ENCODE measurements around the gene SLC22A7. TPM values are rescaled to one million over a fixed set of nuclear protein-coding genes. Genes with fewer than 3 reads are reported as not detected.
A peak's percentile ranks its signal among the peaks of the same experiment; 100 is the strongest.

Gene SLC22A7
- polyA plus RNA-seq, 4 donors, result 0.10 to 0.50 TPM; not detected in 2

DNA sequence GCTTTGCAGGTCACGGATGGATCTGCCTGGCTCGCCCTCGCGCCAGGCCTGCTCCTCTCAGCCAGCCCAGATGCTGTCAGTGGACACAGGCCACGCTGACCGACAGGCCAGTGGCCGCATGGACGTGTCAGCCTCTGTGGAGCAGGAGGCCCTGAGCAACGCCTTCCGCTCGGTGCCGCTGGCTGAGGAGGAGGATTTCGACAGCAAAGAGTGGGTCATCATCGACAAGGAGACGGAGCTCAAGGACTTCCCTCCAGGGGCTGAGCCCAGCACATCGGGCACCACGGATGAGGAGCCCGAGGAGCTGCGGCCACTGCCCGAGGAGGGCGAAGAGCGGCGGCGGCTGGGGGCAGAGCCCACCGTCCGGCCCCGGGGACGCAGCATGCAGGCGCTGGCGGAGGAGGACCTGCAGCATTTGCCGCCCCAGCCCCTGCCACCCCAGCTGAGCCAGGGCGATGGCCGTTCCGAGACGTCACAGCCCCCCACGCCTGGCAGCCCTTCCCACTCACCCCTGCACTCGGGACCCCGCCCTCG, 35.2 kb upstream of the SLC22A7 start:
- Histone ChIP-seq H3K4me3 (ENCODE audit: low read depth in 1 of 3, low read length in 3 of 3) (no peak overlapping the region), H3K36me3 (ENCODE audit: control insufficient read depth in 3 of 3, insufficient read depth in 2 of 3, low read depth in 1 of 3, low read length in 3 of 3) (peaks cover 0 to 8% (median 0%) of the 10 kb centered on the region in 3 donors), H3K27ac (ENCODE audit: low read depth in 1 of 3, low read length in 2 of 3) (peak overlapping the region in 1 of 3 donors; percentile 75), H3K4me1 (ENCODE audit: control insufficient read depth in 3 of 3, insufficient read depth in 2 of 3, low read depth in 1 of 3, low read length in 2 of 3) (peaks cover 0 to 53% (median 0%) of the 10 kb centered on the region in 3 donors), H3K9me3 (ENCODE audit: control insufficient read depth in 2 of 2, insufficient read depth in 1 of 2, low read depth in 1 of 2, low read length in 1 of 2) (no peaks in the 10 kb centered on the region), H3K27me3 (ENCODE audit: control insufficient read depth in 3 of 3, insufficient read depth in 3 of 3, low read length in 3 of 3) (no peaks in the 10 kb centered on the region)
- DNase-seq (no peak), FAIRE-seq (no peak)
- WGBS, 3 donors, result 88 to 90% (median 89%) methylated on average over 23 to 39 of the region's 39 CpGs

DNA sequence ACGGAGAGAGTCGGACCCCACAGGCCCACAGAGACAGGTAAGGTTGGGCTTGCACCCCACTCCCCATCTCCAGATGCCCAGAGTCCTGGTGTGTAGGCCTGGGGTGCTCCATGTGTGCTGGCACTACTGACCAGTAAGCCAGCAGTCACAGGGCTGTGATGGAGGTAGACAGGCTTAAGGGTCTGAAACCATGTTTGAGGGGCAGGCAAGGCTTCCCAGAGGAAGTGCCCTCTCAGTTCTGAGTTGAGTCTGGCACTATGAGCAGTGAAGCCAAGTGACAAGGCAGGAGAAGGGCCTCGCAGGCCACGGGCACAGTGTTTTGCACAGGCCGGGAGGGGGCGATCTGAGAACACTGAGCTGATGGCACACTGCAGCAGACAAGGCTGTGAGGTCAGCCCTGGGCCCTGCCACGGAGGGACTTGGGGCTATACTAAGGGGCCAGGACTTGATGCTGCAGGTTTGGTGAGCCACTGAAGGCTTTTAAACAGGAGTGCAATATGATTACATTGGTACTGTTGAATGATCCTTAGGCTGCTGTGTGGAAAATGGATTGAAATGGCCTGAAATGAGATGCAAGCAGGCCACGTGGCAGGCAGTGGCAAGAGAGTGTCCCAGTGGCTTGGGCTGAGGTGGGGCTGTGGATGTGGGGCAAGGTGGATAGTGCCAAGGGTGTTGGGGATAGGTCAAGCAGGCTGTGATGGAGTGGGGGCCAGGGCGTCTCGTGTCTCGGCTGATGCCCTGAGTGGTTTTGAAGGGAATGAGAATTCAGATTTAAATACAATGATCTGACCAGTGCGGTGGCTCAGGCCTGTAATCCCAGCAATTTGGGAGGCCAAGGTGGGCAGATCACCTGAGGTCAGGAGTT, 34.5 kb upstream of the SLC22A7 start:
- Histone ChIP-seq H3K36me3 (ENCODE audit: control insufficient read depth in 3 of 3, insufficient read depth in 2 of 3, low read depth in 1 of 3, low read length in 3 of 3) (peaks cover 0 to 8% (median 0%) of the 10 kb centered on the region in 3 donors), H3K4me1 (ENCODE audit: control insufficient read depth in 3 of 3, insufficient read depth in 2 of 3, low read depth in 1 of 3, low read length in 2 of 3) (peaks cover 4 to 60% (median 6%) of the 10 kb centered on the region in 3 donors), H3K27me3 (ENCODE audit: control insufficient read depth in 3 of 3, insufficient read depth in 3 of 3, low read length in 3 of 3) (no peaks in the 10 kb centered on the region), H3K4me3 (ENCODE audit: low read depth in 1 of 3, low read length in 3 of 3) (no peak overlapping the region), H3K9me3 (ENCODE audit: control insufficient read depth in 2 of 2, insufficient read depth in 1 of 2, low read depth in 1 of 2, low read length in 1 of 2) (no peaks in the 10 kb centered on the region), H3K27ac (ENCODE audit: low read depth in 1 of 3, low read length in 2 of 3) (no peak overlapping the region)
- 48 to 52% (median 50%) methylated on average over 12 of the region's 12 CpGs for WGBS, 3 donors
- DNase-seq (peak; percentile 87 to 88), FAIRE-seq (no peak)

GRCh38 chr6:43264599-43265145, 33.4 kb upstream of the SLC22A7 start:
- H3K4me1 ChIP-seq (ENCODE audit: control insufficient read depth in 3 of 3, insufficient read depth in 2 of 3, low read depth in 1 of 3, low read length in 2 of 3), result peaks cover 4 to 71% (median 9%) of the 10 kb centered on the region in 3 donors
- no peak for DNase-seq
- H3K27ac ChIP-seq (ENCODE audit: low read depth in 1 of 3, low read length in 2 of 3), result no peak overlapping the region
- no peak overlapping the region for H3K4me3 ChIP-seq (ENCODE audit: low read depth in 1 of 3, low read length in 3 of 3)
- whole genome bisulfite sequencing, 3 donors, result 73 to 84% (median 75%) methylated on average over 5 of the region's 5 CpGs
- peaks cover 0 to 8% (median 0%) of the 10 kb centered on the region in 3 donors for H3K36me3 ChIP-seq (ENCODE audit: control insufficient read depth in 3 of 3, insufficient read depth in 2 of 3, low read depth in 1 of 3, low read length in 3 of 3)
- FAIRE-seq, result no peak
- no peaks in the 10 kb centered on the region for H3K9me3 ChIP-seq (ENCODE audit: control insufficient read depth in 2 of 2, insufficient read depth in 1 of 2, low read depth in 1 of 2, low read length in 1 of 2)
- no peaks in the 10 kb centered on the region for H3K27me3 ChIP-seq (ENCODE audit: control insufficient read depth in 3 of 3, insufficient read depth in 3 of 3, low read length in 3 of 3)

DNA sequence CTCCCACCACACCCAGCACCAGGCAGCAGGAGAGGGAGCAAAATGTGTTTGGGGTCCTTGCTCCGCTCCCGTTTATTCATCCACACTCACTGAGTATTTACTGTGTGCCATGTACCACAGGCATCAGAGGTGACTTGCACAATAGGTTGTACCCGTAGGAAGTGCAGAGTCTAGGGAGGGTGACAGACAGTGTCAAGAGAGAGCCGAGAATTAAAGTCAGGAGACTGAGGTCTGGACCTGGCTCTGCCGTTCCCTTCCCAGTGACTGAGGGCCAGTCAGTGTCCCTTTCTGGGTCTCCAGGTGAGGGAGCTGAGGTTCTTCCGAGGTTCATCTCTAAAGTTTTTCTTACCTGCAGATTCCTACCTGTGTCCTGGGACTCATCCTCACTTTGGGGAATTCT, 32.5 kb upstream of the SLC22A7 start:
- Histone ChIP-seq H3K4me1 (ENCODE audit: control insufficient read depth in 3 of 3, insufficient read depth in 2 of 3, low read depth in 1 of 3, low read length in 2 of 3) (peaks cover 4 to 80% (median 11%) of the 10 kb centered on the region in 3 donors), H3K4me3 (ENCODE audit: low read depth in 1 of 3, low read length in 3 of 3) (no peak overlapping the region), H3K9me3 (ENCODE audit: control insufficient read depth in 2 of 2, insufficient read depth in 1 of 2, low read depth in 1 of 2, low read length in 1 of 2) (no peaks in the 10 kb centered on the region), H3K36me3 (ENCODE audit: control insufficient read depth in 3 of 3, insufficient read depth in 2 of 3, low read depth in 1 of 3, low read length in 3 of 3) (peaks cover 0 to 8% (median 0%) of the 10 kb centered on the region in 3 donors), H3K27ac (ENCODE audit: low read depth in 1 of 3, low read length in 2 of 3) (peak overlapping the region in 1 of 3 donors; percentile 2), H3K27me3 (ENCODE audit: control insufficient read depth in 3 of 3, insufficient read depth in 3 of 3, low read length in 3 of 3) (no peaks in the 10 kb centered on the region)
- no peak for DNase-seq
- WGBS, 3 donors, result 85 to 90% (median 86%) methylated on average over 6 of the region's 6 CpGs
- no peak for FAIRE-seq

- Histone ChIP-seq H3K4me1 (ENCODE audit: control insufficient read depth in 3 of 3, insufficient read depth in 2 of 3, low read depth in 1 of 3, low read length in 2 of 3) (peaks cover 11 to 89% (median 12%) of the 10 kb centered on the region in 3 donors), H3K36me3 (ENCODE audit: control insufficient read depth in 3 of 3, insufficient read depth in 2 of 3, low read depth in 1 of 3, low read length in 3 of 3) (peaks cover 0 to 8% (median 0%) of the 10 kb centered on the region in 3 donors), H3K9me3 (ENCODE audit: control insufficient read depth in 2 of 2, insufficient read depth in 1 of 2, low read depth in 1 of 2, low read length in 1 of 2) (no peaks in the 10 kb centered on the region), H3K4me3 (ENCODE audit: low read depth in 1 of 3, low read length in 3 of 3) (no peak overlapping the region), H3K27me3 (ENCODE audit: control insufficient read depth in 3 of 3, insufficient read depth in 3 of 3, low read length in 3 of 3) (no peaks in the 10 kb centered on the region), H3K27ac (ENCODE audit: low read depth in 1 of 3, low read length in 2 of 3) (peak overlapping the region; percentile 13 to 98 (median 96))
- FAIRE-seq (no peak), DNase-seq (peak; percentile 78 to 89)
- 25 to 64% (median 36%) methylated on average over 7 of the region's 7 CpGs for WGBS, 3 donors
Observed at GRCh38 chr6:43267619-43268354, 30.3 kb upstream of the SLC22A7 start.

DNA sequence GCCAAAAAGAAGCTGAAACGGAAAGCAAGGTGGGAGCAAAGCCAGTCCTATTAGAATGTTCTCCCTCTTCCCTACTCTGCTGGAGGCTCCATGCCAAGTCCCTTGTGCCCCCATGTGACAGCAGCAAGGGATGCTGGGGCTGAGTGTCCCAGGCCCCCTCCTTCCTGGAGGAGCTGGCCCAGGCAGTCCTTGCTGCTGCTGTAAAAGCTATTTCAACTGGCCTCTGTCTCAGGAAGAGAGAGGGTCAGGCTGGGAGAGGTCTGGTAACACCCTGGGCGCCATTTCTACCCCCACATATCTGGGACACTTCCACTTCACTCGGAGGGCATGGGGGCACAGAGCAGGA, 29.7 kb upstream of the SLC22A7 start:
- peaks cover 0 to 5% (median 0%) of the 10 kb centered on the region in 3 donors for H3K36me3 ChIP-seq (ENCODE audit: control insufficient read depth in 3 of 3, insufficient read depth in 2 of 3, low read depth in 1 of 3, low read length in 3 of 3)
- WGBS, 3 donors, result 51 to 68% (median 61%) methylated on average over 3 of the region's 3 CpGs
- FAIRE-seq, result no peak
- H3K4me1 ChIP-seq (ENCODE audit: control insufficient read depth in 3 of 3, insufficient read depth in 2 of 3, low read depth in 1 of 3, low read length in 2 of 3), result peaks cover 11 to 90% (median 12%) of the 10 kb centered on the region in 3 donors
- peak in 1 of 2 donors; percentile 57 for DNase-seq
- no peaks in the 10 kb centered on the region for H3K9me3 ChIP-seq (ENCODE audit: control insufficient read depth in 2 of 2, insufficient read depth in 1 of 2, low read depth in 1 of 2, low read length in 1 of 2)
- H3K27ac ChIP-seq (ENCODE audit: low read depth in 1 of 3, low read length in 2 of 3), result peak overlapping the region; percentile 61 to 98 (median 96)
- no peak overlapping the region for H3K4me3 ChIP-seq (ENCODE audit: low read depth in 1 of 3, low read length in 3 of 3)
- no peaks in the 10 kb centered on the region for H3K27me3 ChIP-seq (ENCODE audit: control insufficient read depth in 3 of 3, insufficient read depth in 3 of 3, low read length in 3 of 3)

GRCh38 chr6:43268782-43269272, 29.2 kb upstream of the SLC22A7 start:
- WGBS, 3 donors, result 63 to 69% (median 69%) methylated on average over 10 of the region's 10 CpGs
- DNase-seq, result no peak
- no peaks in the 10 kb centered on the region for H3K27me3 ChIP-seq (ENCODE audit: control insufficient read depth in 3 of 3, insufficient read depth in 3 of 3, low read length in 3 of 3)
- peaks cover 11 to 91% (median 12%) of the 10 kb centered on the region in 3 donors for H3K4me1 ChIP-seq (ENCODE audit: control insufficient read depth in 3 of 3, insufficient read depth in 2 of 3, low read depth in 1 of 3, low read length in 2 of 3)
- no peaks in the 10 kb centered on the region for H3K9me3 ChIP-seq (ENCODE audit: control insufficient read depth in 2 of 2, insufficient read depth in 1 of 2, low read depth in 1 of 2, low read length in 1 of 2)
- peak overlapping the region in 1 of 3 donors; percentile 33 for H3K4me3 ChIP-seq (ENCODE audit: low read depth in 1 of 3, low read length in 3 of 3)
- no peak for FAIRE-seq
- peaks cover 0 to 5% (median 0%) of the 10 kb centered on the region in 3 donors for H3K36me3 ChIP-seq (ENCODE audit: control insufficient read depth in 3 of 3, insufficient read depth in 2 of 3, low read depth in 1 of 3, low read length in 3 of 3)
- peak overlapping the region; percentile 89 to 98 (median 96) for H3K27ac ChIP-seq (ENCODE audit: low read depth in 1 of 3, low read length in 2 of 3)

Measured in small intestine (tissue), 7 donors.